GM19463 (cell line): ENCODE results near the gene ICE2.
A peak's percentile ranks its signal among the peaks of the same experiment; 100 is the strongest.

Experiments
- ATAC-seq: cut with Tn5 transposase; IDR thresholded peaks from one replicate; pipeline ENCODE4 v1.9.1; 2021; ENCODE audit warnings: mild to moderate bottlenecking, moderate library complexity; ENCODE audit not compliant: unreplicated experiment

Gene ICE2

DNA sequence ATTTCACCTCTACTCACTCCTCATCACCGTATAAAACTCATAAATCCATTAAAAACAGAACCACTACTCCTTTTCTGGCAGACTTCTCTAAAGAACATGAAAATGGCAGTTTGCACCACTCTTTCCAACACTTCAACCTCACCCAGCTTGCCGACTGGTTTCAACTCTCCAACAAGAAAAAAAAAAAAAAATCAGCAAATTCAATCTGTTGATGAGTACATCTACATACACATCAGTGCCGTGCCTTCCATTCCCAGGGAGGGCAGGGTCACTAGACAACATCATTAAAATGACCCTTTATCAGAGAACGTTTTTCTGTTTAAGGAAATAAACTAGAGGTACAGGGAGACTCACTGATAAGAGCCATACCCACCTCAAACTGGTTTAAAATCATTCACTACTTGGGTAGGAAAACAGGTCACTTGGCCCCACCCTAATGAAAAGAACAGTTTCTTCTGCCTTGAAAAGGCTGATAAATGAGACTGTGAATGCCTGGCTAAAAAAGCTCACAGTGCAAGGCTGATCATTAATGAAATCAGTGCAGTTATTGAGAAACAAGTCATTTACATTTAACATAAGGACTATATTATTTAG, 87.1 kb downstream of the ICE2 start:
- no peak for ATAC-seq

DNA sequence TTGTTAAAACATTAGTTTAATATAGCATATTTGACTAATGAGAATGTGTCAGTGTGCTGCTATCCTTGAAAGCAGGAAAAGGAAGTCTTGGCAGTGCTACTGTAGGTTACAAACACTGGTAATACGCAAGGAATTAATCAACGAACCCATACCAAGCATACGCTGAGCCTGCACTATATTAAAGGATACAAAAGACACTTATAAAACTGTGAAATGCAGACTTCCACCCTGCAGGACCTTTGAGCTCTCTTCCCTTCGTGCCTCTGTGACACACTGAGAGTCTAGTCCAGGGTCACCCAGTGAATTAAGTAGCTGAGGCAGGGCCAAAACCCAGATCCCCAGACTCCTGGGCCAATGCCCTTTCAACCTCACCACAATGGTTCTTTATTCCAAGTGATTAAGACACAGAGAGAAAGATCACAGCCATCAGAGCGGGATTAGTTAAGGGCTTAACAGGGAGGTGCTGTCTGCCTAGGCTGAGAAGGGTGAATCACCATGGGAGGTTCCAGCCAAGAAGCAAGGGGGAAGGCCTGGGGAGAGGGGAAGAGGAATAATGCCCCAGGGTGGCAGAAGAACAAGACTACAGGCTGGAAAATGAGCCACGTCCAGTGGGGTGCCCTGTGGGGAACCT, 88.0 kb downstream of the ICE2 start:
- no peak for ATAC-seq

DNA sequence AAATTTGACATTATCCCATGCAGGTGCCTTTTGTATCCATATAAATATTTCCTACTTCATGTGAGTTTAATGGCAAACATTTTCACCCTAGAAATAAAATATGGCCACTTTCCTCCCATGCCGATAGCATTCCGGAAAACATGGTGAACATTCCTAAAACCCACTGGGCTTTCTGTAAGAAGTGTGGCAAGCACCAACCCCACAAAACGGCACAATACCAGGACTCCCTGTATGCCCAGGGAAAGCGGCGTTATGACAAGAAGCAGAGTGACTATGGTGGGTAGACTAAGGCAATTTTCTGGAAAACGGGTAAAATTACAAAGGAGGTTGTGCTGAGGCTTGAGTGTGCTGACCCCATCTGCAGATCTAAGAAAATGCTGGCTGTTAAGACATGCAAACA, 88.7 kb downstream of the ICE2 start:
- ATAC-seq, result no peak

DNA sequence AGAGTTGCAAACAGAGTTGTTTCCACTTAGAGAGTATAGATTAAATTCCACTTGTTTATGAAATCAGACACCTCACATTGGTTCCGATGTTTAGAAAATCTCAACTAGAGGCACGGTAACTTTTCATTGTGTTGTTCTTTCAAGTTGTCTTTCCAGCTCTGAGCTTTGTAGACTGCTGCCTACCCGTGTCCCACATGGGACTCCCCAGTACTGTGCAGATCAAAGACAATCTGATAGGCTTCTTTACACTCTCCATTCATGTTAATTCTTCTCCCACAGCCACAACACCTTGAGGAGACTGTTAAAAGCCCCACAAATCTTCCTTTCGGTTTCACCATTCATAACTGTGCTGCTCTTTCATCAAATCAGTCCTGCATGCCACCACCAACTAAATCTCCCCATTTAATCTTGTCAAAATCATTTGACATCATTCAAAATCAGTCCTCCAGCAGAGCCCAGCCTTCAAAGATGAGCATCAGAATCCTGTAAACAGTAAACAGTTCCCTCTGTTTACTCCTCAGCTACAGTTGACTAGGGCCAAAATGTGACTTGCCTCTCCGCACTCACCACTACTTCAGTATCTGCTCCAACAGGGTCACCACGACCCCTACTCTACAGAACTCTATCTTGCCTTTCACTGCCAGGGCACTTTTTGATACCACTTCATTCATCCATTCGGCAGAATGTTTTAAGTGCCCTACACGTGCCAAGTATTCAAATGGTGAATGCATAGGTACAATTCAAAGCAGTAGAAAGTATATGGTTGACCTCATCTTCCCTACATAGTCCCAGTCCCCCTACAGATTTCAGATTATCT, 89.5 kb downstream of the ICE2 start:
- ATAC-seq, result peak; percentile 86

DNA sequence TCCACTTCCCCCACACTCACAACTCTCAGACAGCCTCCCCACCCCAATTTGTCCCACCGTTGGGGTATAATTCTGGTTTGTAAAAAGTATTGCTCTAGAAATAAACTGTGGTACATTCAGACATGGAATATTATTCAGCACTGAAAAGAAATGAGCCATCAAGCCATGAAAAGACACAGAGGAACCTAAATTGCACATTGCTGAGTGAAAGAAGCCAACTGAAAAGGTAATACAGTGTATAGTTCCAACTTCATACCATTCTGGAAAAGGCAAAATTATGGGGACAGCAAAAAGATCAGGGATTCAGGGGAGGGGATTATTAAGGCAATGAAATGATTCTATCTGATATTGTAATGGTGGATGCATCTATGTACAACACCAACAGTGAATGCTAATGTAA, 91.6 kb downstream of the ICE2 start:
- ATAC-seq, result no peak

DNA sequence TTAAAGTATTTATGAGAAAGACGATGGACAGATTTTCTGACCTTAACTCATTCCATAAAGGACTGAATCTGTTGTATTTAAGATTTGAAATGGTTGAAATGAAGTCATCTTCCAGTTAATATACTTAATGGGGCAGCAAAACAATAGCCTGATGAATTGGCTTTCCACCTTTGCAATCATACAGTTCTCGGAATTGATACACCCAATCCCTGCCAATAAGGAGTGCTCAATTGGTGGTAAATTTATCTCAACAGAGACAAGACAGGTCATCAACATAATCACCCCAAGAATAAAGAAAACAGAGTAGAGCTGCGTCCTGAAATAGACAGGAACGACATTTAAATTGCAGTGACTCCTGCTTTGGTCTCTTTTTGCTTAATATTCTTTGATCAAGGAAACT, 92.3 kb downstream of the ICE2 start:
- no peak for ATAC-seq

DNA sequence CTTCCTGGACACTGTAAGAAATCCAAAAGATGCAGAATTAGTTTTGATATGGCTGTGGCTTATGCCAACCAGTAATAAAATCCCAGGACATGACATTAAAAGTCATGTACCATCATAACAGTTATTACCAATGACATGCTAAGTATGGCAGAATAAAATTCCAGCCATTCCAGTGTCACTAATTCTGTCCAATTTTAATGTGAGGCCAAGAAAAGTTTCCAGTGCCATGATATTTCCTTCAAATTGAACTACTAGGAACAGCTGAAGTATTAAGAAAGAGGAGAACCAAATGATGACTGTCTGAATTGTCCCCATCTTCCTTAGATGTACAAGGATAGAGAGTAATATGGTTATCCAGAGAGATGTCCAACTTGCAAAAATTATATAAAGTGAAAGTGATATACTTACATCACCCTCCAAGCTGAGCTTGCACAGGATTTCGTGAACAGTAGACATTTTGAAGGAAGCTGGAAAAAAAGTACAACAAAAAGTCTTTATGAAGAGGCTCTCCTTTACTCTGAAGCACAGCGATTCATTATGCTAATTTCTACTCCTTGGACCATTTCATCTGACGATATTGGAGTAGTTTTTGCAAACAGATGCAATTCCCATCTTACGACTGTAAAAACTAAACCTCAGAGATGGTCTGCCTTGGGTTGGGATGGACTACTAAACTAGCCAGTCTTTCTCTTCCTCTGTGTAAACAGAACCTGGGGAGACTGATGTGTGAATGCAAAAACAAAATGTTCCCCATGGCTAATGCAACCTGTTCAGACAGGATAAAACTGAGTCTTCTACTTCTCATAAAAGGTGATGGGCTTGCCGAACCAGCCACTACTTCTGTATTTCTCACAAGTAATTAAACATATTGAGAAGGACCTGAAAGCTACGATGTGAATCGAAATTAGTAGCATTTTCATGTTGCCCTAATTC, 93.1 kb downstream of the ICE2 start:
- ATAC-seq, result no peak

DNA sequence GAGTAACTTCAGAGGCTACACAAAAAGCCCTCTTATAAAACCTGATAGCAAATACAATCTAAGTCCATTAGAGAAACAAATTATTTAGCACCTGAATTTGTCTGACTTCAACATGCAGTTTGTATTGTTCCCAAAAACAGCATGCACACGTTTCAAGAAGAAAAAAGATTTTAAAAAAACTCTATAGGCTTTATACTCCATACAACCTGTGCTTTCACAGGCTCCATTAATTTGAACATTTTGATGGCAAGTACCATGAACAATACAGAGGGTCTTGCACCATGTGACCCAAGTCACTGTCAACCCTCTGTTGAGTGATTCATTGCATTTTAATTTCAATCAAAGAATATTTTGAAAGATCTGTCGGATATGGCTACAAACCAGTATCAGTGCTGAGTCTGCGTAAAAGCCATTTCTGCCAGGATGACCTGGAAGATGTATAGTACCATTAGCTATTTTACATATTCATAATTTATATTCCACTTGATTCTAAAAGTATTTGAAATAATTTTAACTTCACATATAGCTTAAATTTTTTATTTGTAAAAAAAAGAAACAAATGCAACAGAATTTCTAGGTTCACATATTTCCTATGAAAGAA, 94.3 kb downstream of the ICE2 start:
- ATAC-seq, result no peak

DNA sequence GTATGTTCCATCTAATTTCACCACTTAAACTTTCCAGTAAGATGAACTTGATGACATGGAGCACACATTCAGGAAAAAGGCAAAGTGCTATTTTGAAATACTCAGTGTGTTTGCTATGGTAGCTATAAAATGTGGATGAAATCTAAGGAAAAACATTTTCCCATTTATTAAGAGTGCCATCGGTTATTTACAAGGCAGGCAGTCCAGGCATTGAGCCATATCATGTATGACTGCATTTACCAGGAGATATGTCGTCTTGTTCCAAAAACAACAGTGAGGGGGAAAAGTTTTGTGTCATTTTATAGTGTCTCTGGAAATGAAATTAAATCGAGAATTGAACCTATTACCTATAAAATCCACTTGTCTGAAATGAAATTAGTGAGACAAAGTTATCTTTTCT, 94.9 kb downstream of the ICE2 start:
- ATAC-seq, result no peak

DNA sequence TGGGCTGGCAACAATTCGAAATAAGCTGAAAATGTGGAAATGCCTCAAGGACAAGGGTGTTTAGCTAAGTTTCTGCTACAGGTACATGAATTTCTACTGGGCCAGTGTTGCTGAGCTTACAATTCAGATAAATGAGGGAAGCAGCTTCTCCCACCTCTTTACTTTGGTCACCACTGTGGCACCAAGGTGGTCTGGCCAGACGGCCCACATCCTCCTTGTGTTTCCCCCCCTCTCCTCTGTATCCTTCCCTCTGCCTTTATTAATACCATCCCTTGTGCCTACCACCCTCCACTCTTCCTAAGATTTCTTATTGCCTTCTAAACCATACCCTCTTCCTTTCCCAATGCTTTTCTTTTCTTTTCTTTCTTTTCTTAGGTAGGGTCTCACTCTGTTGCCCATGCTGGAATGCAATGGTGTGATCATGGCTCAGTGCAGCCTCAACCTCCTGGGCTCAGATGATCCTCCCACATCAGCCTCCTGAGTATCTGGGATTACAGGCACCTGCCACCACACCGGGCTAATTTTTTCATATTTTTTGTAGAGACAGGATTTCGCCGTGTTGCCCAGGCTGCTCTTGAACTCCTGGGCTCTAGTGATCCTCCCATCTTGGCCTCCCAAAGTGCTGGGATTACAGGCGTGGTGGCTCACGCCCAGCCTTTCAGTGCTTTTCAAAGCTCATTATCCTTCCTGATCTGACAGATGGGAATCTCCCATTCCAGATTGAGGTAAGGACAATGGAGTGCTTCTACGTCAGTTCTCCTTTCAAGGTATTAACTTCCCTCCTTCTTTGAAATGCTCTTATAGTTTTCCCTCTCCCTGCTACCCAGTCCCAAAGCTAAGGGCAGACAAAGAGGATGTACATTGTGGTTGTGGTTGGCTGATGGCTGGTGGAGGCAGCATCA, 95.9 kb downstream of the ICE2 start:
- no peak for ATAC-seq

DNA sequence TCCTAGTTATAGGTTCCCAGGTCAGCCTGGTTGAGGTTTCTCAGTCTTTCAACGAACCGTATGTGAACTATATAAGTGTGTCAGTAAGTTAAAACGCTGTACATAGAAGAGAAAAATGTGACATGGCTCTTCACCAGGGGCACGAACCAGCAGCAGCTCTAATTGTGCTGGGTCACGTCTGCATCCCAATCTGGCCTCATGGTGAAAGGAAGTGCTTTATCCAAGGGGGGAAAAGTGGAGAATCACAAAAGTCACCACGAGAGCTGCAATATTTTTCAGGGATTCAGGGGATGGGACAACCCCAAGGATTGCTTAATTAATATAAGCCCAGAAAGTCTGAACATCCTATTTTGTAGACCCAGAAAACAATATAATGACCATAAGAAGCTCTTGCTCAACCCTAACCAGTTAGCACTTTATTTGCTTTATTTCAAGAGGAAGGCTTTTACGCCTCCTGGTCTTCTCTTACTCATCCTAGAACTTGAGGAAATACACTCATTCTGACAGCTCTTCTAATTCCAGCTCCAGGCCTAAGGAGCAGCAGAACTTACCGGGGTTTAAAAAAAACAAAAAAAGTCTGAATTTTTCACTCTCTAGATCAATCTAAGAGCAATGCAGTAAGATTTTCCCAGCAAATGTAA, 97.7 kb downstream of the ICE2 start:
- no peak for ATAC-seq

DNA sequence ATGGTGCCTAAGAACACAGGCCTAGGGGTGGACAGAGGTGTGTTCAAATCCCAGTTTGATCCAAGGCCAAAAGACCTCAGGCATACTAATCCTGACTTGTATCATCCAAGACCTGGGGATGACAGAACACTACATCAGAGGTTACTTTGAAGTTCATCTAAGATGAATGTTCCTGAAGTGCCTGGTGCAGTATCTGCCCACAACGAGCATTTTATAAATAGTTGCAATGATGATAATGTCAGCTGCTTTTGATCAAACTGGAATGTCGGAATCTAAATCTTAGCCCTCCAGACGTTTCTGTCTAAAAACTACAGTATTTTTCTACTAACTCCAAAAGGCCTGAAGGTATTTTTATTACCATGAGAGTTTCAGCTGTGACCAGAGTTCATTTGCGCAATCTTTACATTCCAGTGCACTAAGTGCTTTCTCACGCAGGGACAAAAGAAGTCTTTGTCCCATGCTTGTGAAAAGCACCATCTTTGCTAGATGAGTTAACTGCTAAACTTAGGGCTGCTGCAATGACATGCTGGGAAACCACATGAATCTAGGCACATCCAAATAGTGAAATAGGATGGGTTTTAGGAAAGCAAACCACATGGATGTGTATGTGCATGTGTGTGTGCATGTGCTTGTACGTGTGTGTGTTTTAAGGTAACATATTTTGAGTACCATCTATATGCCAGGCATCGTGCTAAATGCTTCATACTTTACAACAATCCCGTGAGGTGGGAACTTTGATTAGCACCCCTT, 99.2 kb downstream of the ICE2 start:
- no peak for ATAC-seq

DNA sequence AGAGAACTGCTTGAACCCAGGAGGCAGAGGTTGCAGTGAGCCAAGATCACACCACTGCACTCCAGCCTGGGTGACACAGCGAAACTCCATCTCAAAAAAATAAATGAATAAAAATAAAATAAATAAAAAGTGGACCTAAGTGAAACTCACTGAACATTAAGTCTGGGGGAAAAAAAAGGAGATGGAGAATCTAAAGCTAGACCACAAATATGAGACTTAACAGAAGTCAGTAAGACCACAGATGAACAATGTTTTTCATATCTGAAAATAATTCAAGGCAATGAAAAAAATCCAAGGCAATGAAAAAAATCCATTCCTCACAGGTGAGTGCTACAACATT, 99.8 kb downstream of the ICE2 start:
- no peak for ATAC-seq

DNA sequence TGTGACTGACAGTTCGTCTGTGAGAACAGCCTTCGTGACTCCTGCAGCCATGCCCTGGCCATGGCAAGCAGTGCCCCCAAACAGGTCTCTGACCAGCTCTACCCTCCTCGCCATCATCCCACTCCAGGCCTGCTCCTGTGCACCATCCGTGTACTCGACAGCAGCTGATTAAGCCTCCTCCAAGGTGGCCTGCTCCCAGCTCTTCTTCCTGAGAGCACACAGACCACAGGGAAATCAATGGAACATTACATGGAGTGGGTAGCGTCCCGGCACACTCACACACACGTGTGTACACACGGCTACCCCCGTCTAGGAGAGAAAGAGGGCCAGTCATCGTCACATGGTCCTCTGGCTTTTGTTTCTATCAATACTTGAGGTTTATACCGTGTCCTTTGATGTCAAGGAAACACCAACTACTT, 102.3 kb downstream of the ICE2 start:
- ATAC-seq, result no peak

DNA sequence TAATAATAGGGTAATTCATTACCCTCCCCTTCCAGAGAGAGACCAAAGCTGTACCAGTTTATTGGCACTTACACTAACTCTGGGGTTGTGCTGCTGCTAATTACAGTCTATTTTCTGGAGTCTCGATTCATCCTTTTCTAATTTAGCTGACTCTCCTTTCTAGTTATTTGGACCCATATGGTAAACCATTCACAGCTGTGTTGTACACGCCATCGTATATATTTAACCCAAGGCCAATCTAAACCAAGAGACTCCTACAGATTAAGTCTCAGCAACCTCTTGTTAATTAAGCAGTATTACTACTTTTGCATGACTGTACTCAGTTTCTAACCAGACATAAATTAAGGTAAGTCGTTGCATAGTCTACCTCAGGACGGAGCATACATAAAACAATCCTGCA, 103.6 kb downstream of the ICE2 start:
- no peak for ATAC-seq

DNA sequence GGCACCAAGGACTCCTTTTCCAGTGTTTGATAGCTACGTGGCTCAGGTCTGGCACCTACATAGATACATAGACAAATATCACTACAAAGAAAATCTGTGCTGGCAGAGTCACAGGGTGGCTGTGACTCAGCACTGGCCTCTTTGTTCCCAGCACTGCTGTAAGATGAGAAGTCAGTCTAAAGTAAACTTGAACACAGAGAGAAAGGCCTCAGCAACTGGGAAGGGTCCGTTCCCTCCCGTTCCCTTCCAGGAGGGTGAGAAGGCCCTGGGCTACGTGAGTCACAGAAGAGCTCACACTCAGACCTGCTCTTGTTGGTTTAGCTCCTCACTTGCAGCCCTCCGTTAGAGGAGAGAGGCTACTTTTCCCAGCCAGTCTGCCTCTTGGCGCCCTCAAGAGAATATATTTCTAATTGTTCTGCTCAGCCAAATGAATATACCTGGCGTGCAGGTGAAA, 104.3 kb downstream of the ICE2 start:
- no peak for ATAC-seq

DNA sequence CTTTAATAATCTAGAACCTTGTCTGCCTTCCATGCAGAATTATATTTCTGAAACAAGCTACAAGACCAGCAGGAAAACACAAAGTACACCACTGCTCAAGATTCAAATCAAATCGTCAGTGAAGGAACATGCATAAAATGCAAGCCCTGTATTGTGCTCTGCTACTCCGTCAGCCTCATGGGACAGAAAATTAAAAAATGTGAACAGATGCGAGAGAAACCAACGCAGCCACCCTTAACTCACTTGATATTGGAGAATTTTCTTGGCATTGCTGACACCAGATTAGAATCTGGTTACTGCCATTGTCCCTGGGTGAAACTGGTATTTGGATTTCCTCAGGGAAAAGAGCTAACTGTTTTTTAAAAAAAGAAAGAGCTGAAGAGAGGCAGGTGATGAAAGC, 104.7 kb downstream of the ICE2 start:
- no peak for ATAC-seq

DNA sequence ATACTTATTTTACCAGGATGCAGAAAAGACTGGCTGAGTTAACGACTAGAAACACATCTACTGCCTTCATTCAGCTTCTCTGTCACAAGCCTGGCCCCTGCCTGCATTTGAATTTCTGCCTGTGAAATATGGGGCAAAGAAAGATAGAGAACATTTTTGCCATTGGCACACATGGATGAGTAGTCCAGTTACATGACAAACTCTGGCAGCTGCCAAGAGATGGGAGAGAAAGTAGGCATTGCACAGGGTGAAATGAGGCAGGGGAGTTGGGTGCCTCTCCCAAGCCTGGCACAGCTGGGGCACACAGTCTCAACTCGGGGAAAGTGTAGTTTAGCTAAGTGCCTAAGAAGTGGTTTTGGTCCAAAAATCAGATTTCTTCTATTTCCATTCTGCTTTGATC, 105.2 kb downstream of the ICE2 start:
- ATAC-seq, result no peak

DNA sequence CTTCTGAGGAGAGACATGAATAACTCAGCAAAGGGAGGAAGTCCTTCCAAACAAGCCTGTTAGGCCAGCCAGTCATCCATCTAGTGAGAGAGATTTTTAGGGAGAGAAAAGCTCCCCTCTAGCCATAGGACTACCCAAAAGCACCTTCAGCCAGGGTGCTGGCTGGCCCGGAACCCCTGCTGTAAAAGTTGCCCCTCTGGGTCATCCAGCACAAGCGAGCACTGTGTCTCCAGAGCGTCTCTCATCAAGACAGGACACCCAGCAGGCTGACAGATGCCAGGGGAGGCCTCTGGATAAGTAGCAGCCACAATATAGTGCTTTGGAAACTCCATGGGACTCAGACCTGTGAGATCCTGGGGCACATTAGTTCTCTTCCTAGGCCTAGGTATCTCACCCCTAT, 105.6 kb downstream of the ICE2 start:
- no peak for ATAC-seq
